MCF 10A (cell line): ENCODE data around the gene TMEM209. TPM values are rescaled to one million over a fixed set of nuclear protein-coding genes. Genes with fewer than 3 reads are reported as not detected.

ENCODE experiments used
- BruUV-seq: library from RNA; stranded (reverse); fragments of 400-500 nt; replicated peaks from 2 replicates; lab custom pipeline; 2021; lab: Mats Ljungman, UMichigan
- CTCF ChIA-PET: fragments of 300-600 bp; sonication (Branson Sonifier 250); formaldehyde crosslinking; extraction: SDS; loops from one replicate; lab custom pipeline; 2021; ENCODE audit warnings: antibody characterized with exemption, inconsistent platforms; lab: Yijun Ruan, JAX
- POLR2A ChIA-PET: fragments of 300-600, 350-650 bp; sonication (Branson Sonifier 250); formaldehyde crosslinking; extraction: SDS; loops from one replicate; lab custom pipeline; 2020; ENCODE audit warnings: antibody characterized with exemption, inconsistent platforms; lab: Yijun Ruan, JAX
- DNase-seq: peaks from one replicate; pipeline ENCODE4 v3.0.0-alpha.2; 2018; ENCODE audit not compliant: unreplicated experiment
- H3K27ac Mint-ChIP-seq: one replicate; pipeline ENCODE4 v1.8.0; 2022; ENCODE audit warnings: mild to moderate bottlenecking, low read depth, mixed read lengths; ENCODE audit not compliant: unreplicated experiment
- H3K27me3 Mint-ChIP-seq: one replicate; pipeline ENCODE4 v1.8.0; 2022; ENCODE audit warnings: mixed read lengths; ENCODE audit not compliant: insufficient read depth, unreplicated experiment
- H3K36me3 Mint-ChIP-seq: one replicate; pipeline ENCODE4 v1.8.0; 2022; ENCODE audit warnings: mild to moderate bottlenecking, moderate library complexity, mixed read lengths; ENCODE audit not compliant: insufficient read depth, unreplicated experiment
- H3K4me1 Mint-ChIP-seq: one replicate; pipeline ENCODE4 v1.8.0; 2022; ENCODE audit warnings: mixed read lengths; ENCODE audit not compliant: insufficient read depth, unreplicated experiment
- H3K4me3 Mint-ChIP-seq: one replicate; pipeline ENCODE4 v1.8.0; 2022; ENCODE audit warnings: mild to moderate bottlenecking, moderate library complexity, mixed read lengths; ENCODE audit not compliant: unreplicated experiment
- H3K9me3 Mint-ChIP-seq: one replicate; pipeline ENCODE4 v1.8.0; 2022; ENCODE audit warnings: mixed read lengths; ENCODE audit not compliant: unreplicated experiment
- intact Hi-C: fragments of 100-400 bp; cut with micrococcal nuclease; formaldehyde crosslinking; loops from 2 replicates; pipeline ENCODE4 v1.14.1; 2022
- total RNA-seq: library from RNA; stranded (reverse); gene quantifications from 2 replicates; pipeline ENCODE4 v1.2.3, GENCODE V29; 2022
- TF ChIP-seq, protein P1 (sequence below): fragments of 200-600 bp; IDR thresholded peaks from one replicate; pipeline ENCODE4 v1.8.0; 2022; ENCODE audit warnings: antibody characterized with exemption, mild to moderate bottlenecking; ENCODE audit not compliant: unreplicated experiment

The TMEM209 gene
- total RNA-seq, 1 experiment from 2014 or later: 38.3 TPM

DNA sequence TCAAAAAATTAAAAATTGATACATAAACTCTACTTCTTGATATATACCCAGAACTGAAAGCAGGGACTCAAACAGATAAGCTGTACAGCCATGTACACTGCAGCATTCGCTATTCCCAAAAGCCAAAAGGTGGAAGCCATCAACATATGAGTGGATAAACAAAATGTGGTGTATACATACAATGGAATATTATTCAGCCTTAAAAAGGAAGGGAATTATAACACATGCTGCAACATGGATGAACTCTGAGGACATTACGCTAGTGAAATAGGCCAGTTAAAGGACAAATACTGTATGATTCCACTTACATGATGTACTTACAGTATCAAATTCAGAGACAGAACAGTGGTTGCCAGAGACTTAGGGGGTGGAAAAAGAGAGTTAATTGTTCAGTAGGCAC lies 8.1 kb downstream of the TMEM209 start:
- no peak overlapping the region for H3K27ac Mint-ChIP-seq
- no peak overlapping the region for H3K4me3 Mint-ChIP-seq
- H3K4me1 Mint-ChIP-seq: no peaks in the 10 kb centered on the region
- ChIA-PET CTCF (interaction anchor here (0.6 to 0.7 kb wide), 2 partner anchors 8 to 41 kb away, joined by 3 read pairs; partner anchors contain the start of gene TMEM209), POLR2A (no interaction called here)
- DNase-seq: no peak
- peaks cover 71% of the 10 kb centered on the region for H3K36me3 Mint-ChIP-seq
- intact Hi-C loops: no loop called here
- no peaks in the 10 kb centered on the region for H3K27me3 Mint-ChIP-seq
- H3K9me3 Mint-ChIP-seq: no peaks in the 10 kb centered on the region
- no TSS peak for BruUV-seq
- TF ChIP-seq, protein P1, sequence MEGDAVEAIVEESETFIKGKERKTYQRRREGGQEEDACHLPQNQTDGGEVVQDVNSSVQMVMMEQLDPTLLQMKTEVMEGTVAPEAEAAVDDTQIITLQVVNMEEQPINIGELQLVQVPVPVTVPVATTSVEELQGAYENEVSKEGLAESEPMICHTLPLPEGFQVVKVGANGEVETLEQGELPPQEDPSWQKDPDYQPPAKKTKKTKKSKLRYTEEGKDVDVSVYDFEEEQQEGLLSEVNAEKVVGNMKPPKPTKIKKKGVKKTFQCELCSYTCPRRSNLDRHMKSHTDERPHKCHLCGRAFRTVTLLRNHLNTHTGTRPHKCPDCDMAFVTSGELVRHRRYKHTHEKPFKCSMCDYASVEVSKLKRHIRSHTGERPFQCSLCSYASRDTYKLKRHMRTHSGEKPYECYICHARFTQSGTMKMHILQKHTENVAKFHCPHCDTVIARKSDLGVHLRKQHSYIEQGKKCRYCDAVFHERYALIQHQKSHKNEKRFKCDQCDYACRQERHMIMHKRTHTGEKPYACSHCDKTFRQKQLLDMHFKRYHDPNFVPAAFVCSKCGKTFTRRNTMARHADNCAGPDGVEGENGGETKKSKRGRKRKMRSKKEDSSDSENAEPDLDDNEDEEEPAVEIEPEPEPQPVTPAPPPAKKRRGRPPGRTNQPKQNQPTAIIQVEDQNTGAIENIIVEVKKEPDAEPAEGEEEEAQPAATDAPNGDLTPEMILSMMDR: no peak

- TF ChIP-seq, protein P1: no peak
- ChIA-PET CTCF (no interaction called here), POLR2A (interaction anchor here (0.7 kb wide), 1 partner anchor 562 kb away, joined by 3 read pairs; no protein-coding TSS in a partner anchor)
- no TSS peak for BruUV-seq
- no peaks in the 10 kb centered on the region for H3K4me1 Mint-ChIP-seq
- no peaks in the 10 kb centered on the region for H3K27me3 Mint-ChIP-seq
- no peak for DNase-seq
- intact Hi-C loops: no loop called here
- H3K9me3 Mint-ChIP-seq: no peaks in the 10 kb centered on the region
- no peak overlapping the region for H3K4me3 Mint-ChIP-seq
- H3K27ac Mint-ChIP-seq: no peak overlapping the region
- H3K36me3 Mint-ChIP-seq: peaks cover 70% of the 10 kb centered on the region
Observed at GRCh38 chr7:130196476-130196875, 8.7 kb downstream of the TMEM209 start.

DNA sequence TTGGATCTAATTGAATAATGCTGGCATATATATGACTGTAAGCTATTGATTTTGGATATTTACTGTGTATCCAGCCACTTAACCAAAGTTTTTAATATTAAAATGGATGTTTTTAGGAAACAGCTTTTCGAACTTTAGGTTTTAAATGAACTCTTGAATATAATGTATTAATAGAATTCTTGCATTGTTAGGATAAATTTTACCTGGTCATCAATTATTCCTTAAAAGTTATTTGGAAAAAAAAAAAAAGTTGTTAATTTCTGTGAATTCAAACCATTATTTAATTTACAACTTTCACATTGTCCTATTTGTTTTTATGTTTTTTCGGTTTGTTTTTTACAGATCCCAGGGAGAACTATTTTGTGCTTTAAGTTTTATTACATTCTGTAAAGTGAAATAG lies 9.8 kb downstream of the TMEM209 start:
- no peak for DNase-seq
- Mint-ChIP-seq H3K27ac (no peak overlapping the region), H3K9me3 (no peaks in the 10 kb centered on the region), H3K36me3 (peaks cover 70% of the 10 kb centered on the region), H3K4me3 (no peak overlapping the region), H3K4me1 (no peaks in the 10 kb centered on the region), H3K27me3 (no peaks in the 10 kb centered on the region)
- intact Hi-C loops: no loop called here
- TF ChIP-seq, protein P1: no peak
- ChIA-PET CTCF (no interaction called here), POLR2A (interaction anchor here (0.7 to 1.3 kb wide), 2 partner anchors 9 to 20 kb away, joined by 3 to 12 read pairs; partner anchors contain the start of gene TMEM209)
- BruUV-seq: no TSS peak

DNA sequence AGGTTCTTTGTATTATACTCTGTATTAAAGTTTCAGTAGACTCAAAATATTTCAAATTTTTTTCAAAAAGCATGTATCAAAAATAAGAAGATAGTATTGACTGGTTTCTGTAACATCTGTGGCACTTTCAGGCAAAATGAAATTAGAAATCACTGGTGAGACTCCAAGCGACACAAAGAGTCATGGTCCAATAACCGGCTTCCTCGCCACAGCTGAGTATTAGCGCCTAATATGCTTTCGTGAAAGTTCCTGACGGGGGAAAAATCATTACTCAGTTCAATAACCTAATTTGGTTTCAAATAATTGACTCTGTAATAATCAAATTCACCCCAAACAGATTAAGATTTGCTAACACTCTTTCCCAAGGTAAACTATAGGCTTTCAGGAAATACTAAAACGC lies 13.4 kb downstream of the TMEM209 start:
- no peaks in the 10 kb centered on the region for H3K27me3 Mint-ChIP-seq
- TF ChIP-seq, protein P1: no peak
- no TSS peak for BruUV-seq
- ChIA-PET CTCF (no interaction called here), POLR2A (no interaction called here)
- no peak for DNase-seq
- H3K4me3 Mint-ChIP-seq: no peak overlapping the region
- H3K9me3 Mint-ChIP-seq: no peaks in the 10 kb centered on the region
- no peak overlapping the region for H3K27ac Mint-ChIP-seq
- intact Hi-C loops: no loop called here
- H3K36me3 Mint-ChIP-seq: peaks cover 63% of the 10 kb centered on the region
- no peaks in the 10 kb centered on the region for H3K4me1 Mint-ChIP-seq
